Neural cell (in vitro differentiated cells): ENCODE data around the gene ATP5ME.

Experiments
- CTCF ChIP-seq: fragments of 450-650 bp; IDR thresholded peaks from 2 replicates; pipeline ENCODE4 v1.5.1; 2014; ENCODE audit warnings: antibody characterized with exemption, mild to moderate bottlenecking, moderate library complexity; ENCODE audit not compliant: poor library complexity, severe bottlenecking
- EP300 ChIP-seq: fragments of 450-650 bp; conservative IDR thresholded peaks from 2 replicates; pipeline ENCODE4 v1.6.1; 2014; ENCODE audit warnings: antibody characterized with exemption, mild to moderate bottlenecking, moderate library complexity; ENCODE audit not compliant: poor library complexity, severe bottlenecking
- MXI1 ChIP-seq: fragments of 450-650 bp; conservative IDR thresholded peaks from 2 replicates; pipeline ENCODE4 v1.6.1; 2014; ENCODE audit warnings: antibody characterized with exemption, mild to moderate bottlenecking; ENCODE audit not compliant: poor library complexity, severe bottlenecking
- SMC3 ChIP-seq: fragments of 450-650 bp; conservative IDR thresholded peaks from 2 replicates; pipeline ENCODE4 v1.6.1; 2014; ENCODE audit warnings: antibody characterized with exemption, mild to moderate bottlenecking, moderate library complexity; ENCODE audit not compliant: poor library complexity

GRCh38 chr4:679104-679481, 5.0 kb upstream of the ATP5ME start:
- no peak for TF ChIP-seq MXI1
- TF ChIP-seq EP300: no peak
- no peak for TF ChIP-seq CTCF
- TF ChIP-seq SMC3: no peak
